Measurements from ENCODE around the gene PTPN22.

The PTPN22 gene

GRCh38 chr1:113787663-113788062, 83.8 kb downstream of the PTPN22 start:
- H3K4me1 ChIP-seq (ENCODE audit: control insufficient read depth, insufficient read depth, low read length) = peaks cover 10% of the 10 kb centered on the region
- no peaks in the 10 kb centered on the region for H3K36me3 ChIP-seq (ENCODE audit: control insufficient read depth, insufficient read depth, low read length)

GRCh38 chr1:113786069-113786468, 85.4 kb downstream of the PTPN22 start:
- Histone ChIP-seq H3K4me3 (ENCODE audit: low read depth, low read length) (no peak overlapping the region), H3K36me3 (ENCODE audit: control insufficient read depth, insufficient read depth, low read length) (no peaks in the 10 kb centered on the region), H3K9me3 (ENCODE audit: control insufficient read depth, insufficient read depth, low read length) (no peaks in the 10 kb centered on the region), H3K4me1 (ENCODE audit: control insufficient read depth, insufficient read depth, low read length) (peaks cover 10% of the 10 kb centered on the region), H3K9ac (ENCODE audit: low read depth, low read length) (no peak overlapping the region), H3K27me3 (ENCODE audit: control insufficient read depth, insufficient read depth, low read length) (no peaks in the 10 kb centered on the region)

More at GRCh38 chr1:113787663-113788062, 83.8 kb downstream of the PTPN22 start:
- Histone ChIP-seq H3K9me3 (ENCODE audit: control insufficient read depth, insufficient read depth, low read length) (no peaks in the 10 kb centered on the region), H3K4me3 (ENCODE audit: low read depth, low read length) (no peak overlapping the region), H3K9ac (ENCODE audit: low read depth, low read length) (no peak overlapping the region), H3K27me3 (ENCODE audit: control insufficient read depth, insufficient read depth, low read length) (no peaks in the 10 kb centered on the region)

DNA sequence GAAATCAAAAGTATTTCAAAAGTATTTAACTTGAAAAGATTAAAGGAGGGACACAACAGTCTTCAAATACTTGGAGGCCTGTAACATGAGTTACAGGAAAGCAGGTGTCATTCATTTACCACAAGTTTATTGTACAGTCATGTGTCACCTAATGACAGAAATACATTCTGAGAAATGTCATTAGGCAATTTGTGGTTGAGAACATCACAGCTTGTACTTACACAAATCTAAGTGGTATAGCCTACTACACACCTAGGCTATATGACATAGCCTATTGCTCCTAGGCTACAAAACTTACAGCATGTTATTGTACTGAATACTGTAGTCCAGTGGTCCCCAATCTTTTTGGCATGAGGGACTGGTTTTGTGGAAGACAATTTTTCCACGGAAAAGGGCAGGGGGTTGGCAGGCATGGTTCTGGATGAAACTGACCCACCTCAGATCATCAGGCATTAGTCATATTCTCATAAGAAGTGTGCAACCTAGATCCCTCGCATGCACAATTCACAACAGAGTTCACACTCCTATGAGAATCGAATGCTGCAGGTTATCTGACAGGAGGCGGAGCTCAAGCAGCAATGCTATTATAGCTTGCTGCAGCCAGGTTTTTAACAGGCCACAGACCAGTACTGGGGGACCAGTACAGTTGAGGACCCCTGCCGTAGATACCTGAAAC, 87.3 kb downstream of the PTPN22 start:
- Histone ChIP-seq H3K27me3 (ENCODE audit: control insufficient read depth, insufficient read depth, low read length) (no peaks in the 10 kb centered on the region), H3K9ac (ENCODE audit: low read depth, low read length) (no peak overlapping the region), H3K36me3 (ENCODE audit: control insufficient read depth, insufficient read depth, low read length) (no peaks in the 10 kb centered on the region), H3K4me1 (ENCODE audit: control insufficient read depth, insufficient read depth, low read length) (peaks cover 11% of the 10 kb centered on the region), H3K9me3 (ENCODE audit: control insufficient read depth, insufficient read depth, low read length) (no peaks in the 10 kb centered on the region), H3K4me3 (ENCODE audit: low read depth, low read length) (no peak overlapping the region)

DNA sequence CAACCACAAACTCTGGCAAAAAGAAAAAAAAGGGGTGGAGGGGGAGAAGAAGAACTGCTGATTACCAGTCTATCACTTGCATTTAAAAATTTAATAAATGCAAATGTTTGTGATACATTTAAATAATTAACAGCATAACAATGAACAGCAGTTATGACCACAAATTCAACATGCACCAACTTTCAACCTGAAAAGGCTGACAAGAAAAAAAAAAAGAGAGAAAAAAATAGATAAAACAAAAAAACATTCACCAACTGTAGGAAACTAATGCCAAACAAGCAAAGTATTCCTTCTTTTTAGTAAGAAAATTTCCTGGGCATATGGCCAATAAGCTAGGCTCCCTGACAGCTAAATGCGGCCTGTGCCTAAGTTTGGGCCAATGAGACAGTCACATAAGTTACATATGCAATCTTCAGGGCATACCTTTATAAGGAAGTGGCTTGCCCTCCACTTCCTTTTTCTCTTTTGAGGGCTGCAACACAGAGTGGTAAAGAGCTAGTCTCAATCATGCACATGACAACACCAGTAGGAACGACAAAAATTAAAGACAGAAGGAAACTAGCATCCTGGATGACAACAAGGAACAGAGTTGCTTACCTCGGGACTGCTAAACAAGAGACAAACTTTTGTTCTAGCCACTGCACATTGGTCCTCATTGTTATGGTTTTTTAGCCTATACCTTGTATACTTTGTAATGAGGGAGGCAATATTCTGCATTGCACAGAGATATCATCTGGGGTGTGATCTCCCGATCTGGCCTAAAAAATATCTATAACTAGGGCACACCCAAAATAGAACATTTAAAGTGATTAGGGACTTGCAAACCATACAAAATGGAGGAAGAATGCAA, 88.0 kb downstream of the PTPN22 start:
- no peaks in the 10 kb centered on the region for H3K36me3 ChIP-seq (ENCODE audit: control insufficient read depth, insufficient read depth, low read length)
- H3K4me3 ChIP-seq (ENCODE audit: low read depth, low read length) = no peak overlapping the region
- no peaks in the 10 kb centered on the region for H3K9me3 ChIP-seq (ENCODE audit: control insufficient read depth, insufficient read depth, low read length)
- peaks cover 7% of the 10 kb centered on the region for H3K4me1 ChIP-seq (ENCODE audit: control insufficient read depth, insufficient read depth, low read length)
- H3K9ac ChIP-seq (ENCODE audit: low read depth, low read length) = no peak overlapping the region
- no peaks in the 10 kb centered on the region for H3K27me3 ChIP-seq (ENCODE audit: control insufficient read depth, insufficient read depth, low read length)

DNA sequence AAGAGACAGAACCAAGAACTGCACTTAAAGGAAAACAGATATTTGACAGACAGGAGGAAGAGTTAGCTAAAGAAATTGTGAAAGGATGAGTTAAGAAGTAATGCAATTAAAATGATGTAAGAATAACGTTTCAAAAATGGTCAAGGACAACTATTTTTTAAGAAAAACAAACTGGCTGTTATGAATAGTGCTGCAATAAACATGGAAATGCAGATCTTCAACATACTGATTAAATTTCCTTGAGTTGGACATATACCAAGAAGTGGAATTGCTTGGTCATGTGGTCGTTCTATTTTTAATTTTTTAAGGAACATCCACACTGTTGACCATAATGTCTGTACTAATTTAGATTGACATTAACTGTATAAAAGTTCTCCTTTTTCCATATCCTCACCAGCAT, 89.1 kb downstream of the PTPN22 start:
- Histone ChIP-seq H3K4me3 (ENCODE audit: low read depth, low read length) (no peak overlapping the region), H3K9ac (ENCODE audit: low read depth, low read length) (no peak overlapping the region), H3K36me3 (ENCODE audit: control insufficient read depth, insufficient read depth, low read length) (no peaks in the 10 kb centered on the region), H3K9me3 (ENCODE audit: control insufficient read depth, insufficient read depth, low read length) (no peaks in the 10 kb centered on the region), H3K27me3 (ENCODE audit: control insufficient read depth, insufficient read depth, low read length) (no peaks in the 10 kb centered on the region), H3K4me1 (ENCODE audit: control insufficient read depth, insufficient read depth, low read length) (peaks cover 7% of the 10 kb centered on the region)

- Histone ChIP-seq H3K27me3 (ENCODE audit: control insufficient read depth, insufficient read depth, low read length) (no peaks in the 10 kb centered on the region), H3K9ac (ENCODE audit: low read depth, low read length) (no peak overlapping the region), H3K4me3 (ENCODE audit: low read depth, low read length) (no peak overlapping the region), H3K4me1 (ENCODE audit: control insufficient read depth, insufficient read depth, low read length) (peaks cover 7% of the 10 kb centered on the region), H3K36me3 (ENCODE audit: control insufficient read depth, insufficient read depth, low read length) (no peaks in the 10 kb centered on the region), H3K9me3 (ENCODE audit: control insufficient read depth, insufficient read depth, low read length) (no peaks in the 10 kb centered on the region)
Observed at GRCh38 chr1:113780374-113781146, 91.0 kb downstream of the PTPN22 start.

DNA sequence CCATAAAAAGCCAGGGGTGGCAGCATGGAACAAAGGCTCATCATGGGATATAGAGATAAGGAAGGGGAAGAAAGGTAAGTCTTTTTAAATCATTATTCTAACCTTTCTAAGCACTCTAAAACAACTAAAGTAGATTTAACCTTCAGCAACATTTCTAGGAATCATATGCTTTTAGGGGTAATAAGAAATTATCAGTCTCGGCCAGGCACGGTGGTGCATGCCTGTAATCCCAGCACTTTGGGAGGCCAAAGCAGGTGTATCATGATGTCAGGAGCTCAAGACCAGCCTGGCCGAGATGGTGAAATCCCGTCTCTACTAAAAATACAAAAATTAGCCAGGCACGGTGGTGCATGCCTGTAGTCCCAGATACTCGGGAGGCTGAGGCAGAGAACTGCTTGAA, 92.0 kb downstream of the PTPN22 start:
- Histone ChIP-seq H3K9me3 (ENCODE audit: control insufficient read depth, insufficient read depth, low read length) (no peaks in the 10 kb centered on the region), H3K4me1 (ENCODE audit: control insufficient read depth, insufficient read depth, low read length) (peaks cover 7% of the 10 kb centered on the region), H3K36me3 (ENCODE audit: control insufficient read depth, insufficient read depth, low read length) (no peaks in the 10 kb centered on the region), H3K27me3 (ENCODE audit: control insufficient read depth, insufficient read depth, low read length) (no peaks in the 10 kb centered on the region), H3K9ac (ENCODE audit: low read depth, low read length) (no peak overlapping the region), H3K4me3 (ENCODE audit: low read depth, low read length) (no peak overlapping the region)

DNA sequence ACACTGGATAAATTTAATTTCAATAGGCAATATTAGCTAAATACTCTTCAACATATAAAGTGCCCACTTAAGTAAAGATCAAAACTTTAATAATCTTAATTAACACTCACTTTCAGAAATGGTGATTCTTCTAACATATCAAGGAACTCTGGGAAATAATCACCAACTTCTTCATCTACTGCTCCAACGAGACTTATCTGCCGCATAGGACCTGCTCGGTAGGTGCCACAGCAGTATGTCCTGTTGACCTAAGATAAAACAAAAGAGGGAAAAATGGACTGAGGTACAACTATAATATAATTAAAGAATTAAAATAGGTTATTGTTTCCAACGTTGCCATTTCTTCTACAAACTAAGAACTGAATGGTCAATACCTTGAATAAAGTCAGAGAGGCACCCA, 94.0 kb downstream of the PTPN22 start:
- Histone ChIP-seq H3K36me3 (ENCODE audit: control insufficient read depth, insufficient read depth, low read length) (no peaks in the 10 kb centered on the region), H3K9me3 (ENCODE audit: control insufficient read depth, insufficient read depth, low read length) (no peaks in the 10 kb centered on the region), H3K9ac (ENCODE audit: low read depth, low read length) (no peak overlapping the region), H3K27me3 (ENCODE audit: control insufficient read depth, insufficient read depth, low read length) (no peaks in the 10 kb centered on the region), H3K4me1 (ENCODE audit: control insufficient read depth, insufficient read depth, low read length) (peaks cover 2% of the 10 kb centered on the region), H3K4me3 (ENCODE audit: low read depth, low read length) (no peak overlapping the region)

- Histone ChIP-seq H3K4me3 (ENCODE audit: low read depth, low read length) (no peak overlapping the region), H3K9ac (ENCODE audit: low read depth, low read length) (no peak overlapping the region), H3K36me3 (ENCODE audit: control insufficient read depth, insufficient read depth, low read length) (no peaks in the 10 kb centered on the region), H3K27me3 (ENCODE audit: control insufficient read depth, insufficient read depth, low read length) (no peaks in the 10 kb centered on the region), H3K9me3 (ENCODE audit: control insufficient read depth, insufficient read depth, low read length) (no peaks in the 10 kb centered on the region), H3K4me1 (ENCODE audit: control insufficient read depth, insufficient read depth, low read length) (peaks cover 9% of the 10 kb centered on the region)
Observed at GRCh38 chr1:113770031-113770430, 101.5 kb downstream of the PTPN22 start.

DNA sequence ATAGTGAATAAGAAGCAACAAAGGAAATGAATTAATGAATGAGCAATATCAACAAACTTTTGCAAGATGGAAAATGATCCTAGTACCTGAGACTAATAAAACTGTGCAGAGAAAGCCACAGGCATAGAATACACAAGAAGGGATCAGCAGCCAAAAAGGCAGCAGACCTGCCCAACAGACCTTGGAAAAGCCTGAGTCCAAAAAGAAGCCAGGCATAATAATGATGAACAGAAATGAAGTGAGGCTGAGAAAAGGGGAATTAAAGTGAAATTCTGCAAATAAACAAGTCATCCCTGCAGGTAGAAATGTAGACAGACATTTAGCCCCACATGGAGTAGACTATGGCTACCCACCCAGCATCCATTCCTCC, 101.9 kb downstream of the PTPN22 start:
- Histone ChIP-seq H3K4me3 (ENCODE audit: low read depth, low read length) (no peak overlapping the region), H3K27me3 (ENCODE audit: control insufficient read depth, insufficient read depth, low read length) (no peaks in the 10 kb centered on the region), H3K4me1 (ENCODE audit: control insufficient read depth, insufficient read depth, low read length) (peaks cover 9% of the 10 kb centered on the region), H3K9ac (ENCODE audit: low read depth, low read length) (no peak overlapping the region), H3K36me3 (ENCODE audit: control insufficient read depth, insufficient read depth, low read length) (no peaks in the 10 kb centered on the region), H3K9me3 (ENCODE audit: control insufficient read depth, insufficient read depth, low read length) (no peaks in the 10 kb centered on the region)

DNA sequence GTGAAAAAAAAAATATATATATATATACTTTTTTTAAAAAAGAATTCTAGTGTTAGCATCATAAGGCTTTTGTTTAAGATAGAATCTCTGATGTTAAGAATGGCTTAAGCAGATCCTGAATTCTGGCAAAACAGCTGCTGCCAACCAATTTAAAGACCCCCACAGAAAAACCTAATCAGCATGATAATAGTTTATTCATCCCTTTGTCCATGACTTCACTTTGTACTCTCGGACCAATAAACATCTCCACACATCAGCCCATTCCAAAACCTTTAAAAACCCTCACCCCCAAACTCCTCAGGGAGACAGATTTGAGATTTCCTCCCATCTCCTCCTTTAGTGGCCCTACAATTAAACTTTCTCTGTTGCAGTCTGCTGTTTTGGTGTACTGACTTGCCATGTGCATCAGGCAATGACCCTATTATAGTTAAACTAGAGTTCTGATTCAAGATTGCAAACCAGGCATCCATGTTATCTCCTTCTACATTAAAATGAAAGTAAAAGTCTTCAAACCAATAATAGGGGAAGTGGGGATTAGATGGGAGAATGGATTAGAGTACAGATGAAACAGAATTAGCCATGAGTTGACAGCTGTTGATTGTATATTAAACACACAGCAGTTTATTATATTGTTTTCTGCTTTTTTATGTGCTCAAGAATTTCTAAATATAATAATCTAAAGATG, 102.5 kb downstream of the PTPN22 start:
- no peak overlapping the region for H3K4me3 ChIP-seq (ENCODE audit: low read depth, low read length)
- no peaks in the 10 kb centered on the region for H3K9me3 ChIP-seq (ENCODE audit: control insufficient read depth, insufficient read depth, low read length)
- H3K9ac ChIP-seq (ENCODE audit: low read depth, low read length) = no peak overlapping the region
- peaks cover 9% of the 10 kb centered on the region for H3K4me1 ChIP-seq (ENCODE audit: control insufficient read depth, insufficient read depth, low read length)
- H3K27me3 ChIP-seq (ENCODE audit: control insufficient read depth, insufficient read depth, low read length) = no peaks in the 10 kb centered on the region
- no peaks in the 10 kb centered on the region for H3K36me3 ChIP-seq (ENCODE audit: control insufficient read depth, insufficient read depth, low read length)
